Measurements from ENCODE around the gene CTTNBP2. TPM values are rescaled to one million over a fixed set of nuclear protein-coding genes. Genes with fewer than 3 reads are reported as not detected.

The CTTNBP2 gene
- total RNA-seq, 1 donor from 2014 or later = 9.9 TPM

DNA sequence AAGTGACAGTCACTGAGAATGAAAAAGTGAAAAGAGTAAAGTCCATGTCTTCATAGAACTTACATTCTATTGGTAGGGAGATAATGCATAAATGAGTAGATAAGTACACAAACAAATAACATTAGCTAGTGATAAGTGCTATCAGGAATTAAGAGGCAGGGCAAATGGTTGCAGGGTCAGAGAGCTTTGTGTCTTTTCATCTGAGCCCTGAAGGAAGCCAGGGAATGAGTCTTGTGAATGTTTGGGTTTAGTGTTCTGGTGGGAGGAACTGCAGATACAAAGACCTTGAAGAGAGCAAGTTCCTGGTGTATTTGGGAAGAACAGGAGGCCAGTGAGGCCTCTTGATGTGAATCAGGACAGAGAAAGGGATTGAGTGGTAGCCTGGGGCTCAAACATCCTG lies 183.8 kb downstream of the CTTNBP2 start:
- TF ChIP-seq, protein P1, sequence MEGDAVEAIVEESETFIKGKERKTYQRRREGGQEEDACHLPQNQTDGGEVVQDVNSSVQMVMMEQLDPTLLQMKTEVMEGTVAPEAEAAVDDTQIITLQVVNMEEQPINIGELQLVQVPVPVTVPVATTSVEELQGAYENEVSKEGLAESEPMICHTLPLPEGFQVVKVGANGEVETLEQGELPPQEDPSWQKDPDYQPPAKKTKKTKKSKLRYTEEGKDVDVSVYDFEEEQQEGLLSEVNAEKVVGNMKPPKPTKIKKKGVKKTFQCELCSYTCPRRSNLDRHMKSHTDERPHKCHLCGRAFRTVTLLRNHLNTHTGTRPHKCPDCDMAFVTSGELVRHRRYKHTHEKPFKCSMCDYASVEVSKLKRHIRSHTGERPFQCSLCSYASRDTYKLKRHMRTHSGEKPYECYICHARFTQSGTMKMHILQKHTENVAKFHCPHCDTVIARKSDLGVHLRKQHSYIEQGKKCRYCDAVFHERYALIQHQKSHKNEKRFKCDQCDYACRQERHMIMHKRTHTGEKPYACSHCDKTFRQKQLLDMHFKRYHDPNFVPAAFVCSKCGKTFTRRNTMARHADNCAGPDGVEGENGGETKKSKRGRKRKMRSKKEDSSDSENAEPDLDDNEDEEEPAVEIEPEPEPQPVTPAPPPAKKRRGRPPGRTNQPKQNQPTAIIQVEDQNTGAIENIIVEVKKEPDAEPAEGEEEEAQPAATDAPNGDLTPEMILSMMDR (conservative IDR thresholded peaks at IDR 0.05) = no peak
- H3K9me3 Mint-ChIP-seq = peaks cover 6% of the 10 kb centered on the region
- peaks cover 6% of the 10 kb centered on the region for H3K4me1 Mint-ChIP-seq
- H3K27ac Mint-ChIP-seq (ENCODE audit: unreplicated experiment) = no peak overlapping the region
- H3K36me3 Mint-ChIP-seq (ENCODE audit: low read depth) = no peaks in the 10 kb centered on the region
- no peak for DNase-seq (ENCODE audit: low read depth, low spot score)
- no peak overlapping the region for H3K4me3 Mint-ChIP-seq
- H3K27me3 Mint-ChIP-seq (ENCODE audit: low read depth) = no peaks in the 10 kb centered on the region

DNA sequence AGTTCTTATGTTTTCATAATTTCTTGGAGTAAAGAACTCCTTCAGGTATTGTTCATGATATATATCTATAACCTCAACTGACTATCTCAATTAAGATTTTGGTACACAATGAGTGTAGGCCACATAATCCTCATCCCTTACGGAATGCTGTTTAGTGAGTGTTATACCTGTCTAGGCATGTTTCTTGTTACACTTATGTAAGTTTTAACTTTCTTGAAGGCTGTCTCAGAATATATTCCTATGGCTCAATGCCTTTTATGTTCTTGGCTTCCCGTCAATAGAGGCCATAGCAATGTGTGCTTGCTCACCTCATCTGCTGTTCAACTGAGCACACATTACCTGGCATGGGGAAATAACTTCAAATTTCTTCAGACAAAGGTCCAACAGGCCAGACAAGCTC lies 185.1 kb downstream of the CTTNBP2 start:
- TF ChIP-seq, protein P1 (conservative IDR thresholded peaks at IDR 0.05) = no peak
- H3K36me3 Mint-ChIP-seq (ENCODE audit: low read depth) = no peaks in the 10 kb centered on the region
- no peak for DNase-seq (ENCODE audit: low read depth, low spot score)
- H3K4me3 Mint-ChIP-seq = no peak overlapping the region
- H3K27ac Mint-ChIP-seq (ENCODE audit: unreplicated experiment) = no peak overlapping the region
- no peaks in the 10 kb centered on the region for H3K27me3 Mint-ChIP-seq (ENCODE audit: low read depth)
- peaks cover 3% of the 10 kb centered on the region for H3K9me3 Mint-ChIP-seq
- H3K4me1 Mint-ChIP-seq = peaks cover 15% of the 10 kb centered on the region

DNA sequence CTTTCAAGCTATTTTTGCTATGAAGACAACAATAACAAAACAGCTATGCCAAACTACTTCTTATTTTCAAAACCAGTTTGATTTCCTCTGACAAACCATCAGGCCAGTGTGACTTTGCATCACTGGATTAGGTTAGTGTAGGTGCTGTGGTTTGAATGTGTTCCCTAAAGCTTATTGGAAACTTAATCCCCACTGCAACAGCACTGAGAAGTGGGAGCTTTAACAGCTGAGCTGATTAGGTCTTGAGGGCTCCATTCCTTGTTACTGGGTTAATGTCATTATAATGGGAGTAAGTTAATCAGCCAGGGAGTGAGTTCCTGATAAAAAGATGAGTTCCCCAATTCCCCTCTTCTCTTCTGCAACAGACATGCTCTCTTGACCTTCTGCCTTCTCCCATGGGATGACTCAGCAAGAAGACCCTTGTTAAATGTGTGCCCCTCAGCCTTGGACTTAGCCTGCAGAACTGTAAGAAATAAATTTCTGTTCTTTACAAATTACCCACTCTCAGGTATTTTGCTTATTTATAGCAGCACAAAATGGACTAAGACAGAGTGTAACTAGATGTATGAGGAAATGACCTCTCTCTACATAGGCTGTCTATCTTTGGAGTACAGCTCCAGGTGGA lies 186.8 kb downstream of the CTTNBP2 start:
- H3K4me1 Mint-ChIP-seq = peaks cover 15% of the 10 kb centered on the region
- H3K9me3 Mint-ChIP-seq = peaks cover 2% of the 10 kb centered on the region
- H3K36me3 Mint-ChIP-seq (ENCODE audit: low read depth) = no peaks in the 10 kb centered on the region
- no peak overlapping the region for H3K4me3 Mint-ChIP-seq
- H3K27ac Mint-ChIP-seq (ENCODE audit: unreplicated experiment) = peak overlapping the region; percentile 75
- no peak for DNase-seq (ENCODE audit: low read depth, low spot score)
- H3K27me3 Mint-ChIP-seq (ENCODE audit: low read depth) = no peaks in the 10 kb centered on the region
- TF ChIP-seq, protein P1 (conservative IDR thresholded peaks at IDR 0.05) = no peak

DNA sequence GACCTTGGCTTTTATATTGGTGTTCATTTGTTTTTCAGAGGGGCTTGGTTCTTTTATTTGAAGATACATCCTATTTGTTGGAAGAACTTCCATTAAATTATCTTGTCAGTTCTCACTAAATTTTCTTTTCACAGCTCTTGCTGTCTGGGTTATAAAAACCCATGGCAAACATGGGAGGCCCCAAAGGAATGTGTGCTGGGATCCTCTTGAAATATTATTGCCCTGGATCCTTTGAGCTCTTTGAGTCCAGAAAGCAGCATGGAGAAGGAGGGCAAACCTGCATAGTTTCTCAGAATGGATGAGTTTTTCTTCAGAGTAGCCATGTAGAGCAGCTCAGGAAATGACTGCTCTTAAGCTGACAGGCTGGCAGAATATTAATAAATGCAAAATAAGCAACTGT lies 187.4 kb downstream of the CTTNBP2 start:
- Mint-ChIP-seq H3K27ac (ENCODE audit: unreplicated experiment) (no peak overlapping the region), H3K36me3 (ENCODE audit: low read depth) (no peaks in the 10 kb centered on the region), H3K4me1 (peaks cover 15% of the 10 kb centered on the region), H3K4me3 (no peak overlapping the region), H3K9me3 (no peaks in the 10 kb centered on the region), H3K27me3 (ENCODE audit: low read depth) (no peaks in the 10 kb centered on the region)
- DNase-seq (ENCODE audit: low read depth, low spot score) = no peak
- TF ChIP-seq, protein P1 (conservative IDR thresholded peaks at IDR 0.05) = no peak

DNA sequence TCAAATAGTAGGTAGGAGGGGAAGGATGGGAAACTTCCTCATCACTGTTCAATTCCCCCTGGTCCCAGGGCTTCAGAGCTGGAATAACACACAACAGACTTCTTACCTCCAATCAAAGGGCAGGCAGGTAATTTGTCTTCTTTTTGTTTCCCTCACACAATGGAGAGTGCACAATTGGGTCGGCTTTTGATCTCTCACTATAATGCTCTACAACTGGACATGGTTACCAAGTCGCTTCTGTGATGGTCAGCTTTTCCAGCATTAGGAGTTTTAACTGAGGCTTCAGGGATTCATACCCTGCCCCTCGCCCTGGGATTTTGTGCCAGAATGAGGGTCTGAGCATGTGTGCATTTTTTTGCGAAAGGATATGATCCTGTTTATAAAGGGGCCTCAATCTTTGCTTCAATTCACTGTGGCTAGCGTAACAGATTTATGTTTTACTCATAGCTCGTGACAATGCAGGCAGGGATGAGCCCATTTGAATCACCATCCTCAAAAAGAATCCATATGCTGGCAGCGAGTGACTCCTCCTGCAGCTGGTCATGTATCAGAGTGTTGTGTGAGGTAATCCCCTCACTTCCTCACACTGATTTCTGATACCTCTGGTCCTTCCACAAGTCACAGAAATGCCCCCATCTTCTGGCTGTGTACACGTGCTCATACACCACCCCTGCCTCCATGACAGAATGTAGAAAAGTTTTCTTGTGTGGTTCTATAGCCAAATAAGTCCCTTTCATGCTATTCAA lies 189.6 kb downstream of the CTTNBP2 start:
- H3K27ac Mint-ChIP-seq (ENCODE audit: unreplicated experiment) = no peak overlapping the region
- H3K4me3 Mint-ChIP-seq = no peak overlapping the region
- TF ChIP-seq, protein P1 (conservative IDR thresholded peaks at IDR 0.05) = no peak
- H3K27me3 Mint-ChIP-seq (ENCODE audit: low read depth) = no peaks in the 10 kb centered on the region
- H3K4me1 Mint-ChIP-seq = peaks cover 15% of the 10 kb centered on the region
- DNase-seq (ENCODE audit: low read depth, low spot score) = no peak
- H3K9me3 Mint-ChIP-seq = no peaks in the 10 kb centered on the region
- H3K36me3 Mint-ChIP-seq (ENCODE audit: low read depth) = no peaks in the 10 kb centered on the region
